ENCODE results near the gene CFAP46.
"Not testable (repeated sequence)": the region's sequence is repeated elsewhere in the genome, so short reads cannot be mapped to it uniquely, and the experiment has no call there.

Gene CFAP46

DNA sequence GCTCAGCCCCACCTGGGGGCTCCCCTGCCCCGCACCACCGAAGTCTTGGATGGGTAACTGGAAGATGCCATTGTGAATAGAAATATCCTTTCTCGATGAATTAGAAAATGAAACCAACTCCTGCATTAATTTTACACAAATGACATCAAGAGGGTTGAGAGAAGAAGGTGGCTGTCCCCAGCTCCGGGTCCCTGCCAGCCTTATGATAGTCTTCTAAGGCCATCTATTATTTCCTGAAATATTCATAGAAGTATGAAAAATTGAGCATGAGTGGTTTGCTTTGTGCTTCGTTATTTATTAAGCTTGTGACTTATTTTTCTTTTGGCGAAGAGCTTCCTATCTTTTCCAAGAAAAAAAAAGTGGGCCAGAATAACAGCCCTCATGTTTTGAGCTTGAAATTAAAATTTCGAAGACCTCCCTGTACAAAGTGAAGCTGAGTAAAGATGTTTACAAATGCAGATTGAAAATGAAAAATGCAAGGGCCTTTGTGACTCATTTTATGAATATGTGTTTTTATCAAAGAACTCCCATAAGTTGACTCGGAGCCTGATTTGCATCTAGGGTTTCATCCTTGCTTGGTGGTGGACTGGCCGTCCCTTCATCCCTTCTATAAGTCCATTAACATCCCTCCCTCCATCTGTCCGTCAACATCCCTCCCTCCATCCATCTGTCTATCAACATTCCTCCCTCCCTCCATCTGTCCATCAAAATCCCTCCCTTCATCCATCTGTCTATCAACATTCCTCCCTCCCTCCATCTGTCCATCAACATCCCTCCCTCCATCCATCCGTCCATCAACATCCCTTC lies 20.5 kb upstream of the CFAP46 start:
- no peak for DNase-seq

DNA sequence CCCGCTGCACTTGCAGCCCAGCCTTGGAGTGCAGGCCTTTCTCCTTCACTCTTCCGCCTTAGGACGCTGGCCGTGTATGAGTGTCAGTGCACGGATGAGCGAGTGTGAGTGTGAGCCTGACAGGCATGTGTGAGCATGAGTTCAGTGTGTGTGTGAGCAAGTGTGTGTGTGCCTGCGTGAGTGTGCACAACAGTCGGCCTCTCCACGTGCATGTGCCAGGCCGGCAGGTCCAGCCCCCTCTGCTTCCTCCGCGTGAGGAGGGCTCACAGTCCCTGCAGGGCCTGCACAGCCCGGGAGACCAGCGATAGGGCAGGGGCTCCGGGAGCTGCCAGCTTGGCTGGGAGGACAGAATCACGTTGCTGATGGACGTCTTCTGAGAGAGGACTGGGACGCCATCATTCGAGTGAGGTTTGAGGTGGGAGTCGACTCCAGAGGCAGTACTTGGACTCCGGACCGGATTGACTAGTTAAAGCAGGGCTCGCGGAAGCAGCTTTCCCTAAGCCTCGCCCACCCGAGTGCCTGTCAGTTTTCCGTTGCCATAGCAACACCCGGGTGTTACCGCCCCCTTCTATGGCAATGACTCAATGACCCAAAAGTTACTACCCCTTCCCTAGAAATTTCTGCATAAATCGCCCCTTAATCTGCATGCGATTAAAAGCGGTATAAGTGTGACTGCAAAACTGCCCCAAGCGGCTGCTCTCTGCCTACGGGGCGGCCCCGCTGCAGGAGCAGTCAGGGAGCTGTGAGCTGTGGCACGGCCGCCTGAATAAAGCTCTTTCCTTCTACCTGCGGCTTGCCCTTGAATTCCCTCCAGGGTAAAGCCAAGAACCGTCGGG lies 19.6 kb upstream of the CFAP46 start:
- DNase-seq, result peak; percentile 28

DNA sequence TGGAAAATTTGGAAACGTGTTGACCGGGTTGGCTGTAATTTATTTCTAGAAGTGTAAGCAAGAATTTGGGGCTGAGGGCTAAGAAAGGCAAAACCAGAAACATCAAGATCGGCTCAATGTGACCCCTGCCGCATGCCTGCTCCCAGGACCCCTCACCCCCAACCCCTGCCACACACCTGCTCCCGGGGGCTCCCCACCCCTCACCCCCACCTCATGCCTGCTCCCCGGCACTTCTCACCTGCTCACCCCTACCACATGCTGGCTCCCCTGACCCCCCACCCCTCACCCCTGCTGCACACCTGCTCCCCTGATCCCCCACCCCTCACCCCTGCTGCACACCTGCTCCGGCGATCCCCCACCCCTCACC lies 19.0 kb upstream of the CFAP46 start:
- DNase-seq, result no peak

DNA sequence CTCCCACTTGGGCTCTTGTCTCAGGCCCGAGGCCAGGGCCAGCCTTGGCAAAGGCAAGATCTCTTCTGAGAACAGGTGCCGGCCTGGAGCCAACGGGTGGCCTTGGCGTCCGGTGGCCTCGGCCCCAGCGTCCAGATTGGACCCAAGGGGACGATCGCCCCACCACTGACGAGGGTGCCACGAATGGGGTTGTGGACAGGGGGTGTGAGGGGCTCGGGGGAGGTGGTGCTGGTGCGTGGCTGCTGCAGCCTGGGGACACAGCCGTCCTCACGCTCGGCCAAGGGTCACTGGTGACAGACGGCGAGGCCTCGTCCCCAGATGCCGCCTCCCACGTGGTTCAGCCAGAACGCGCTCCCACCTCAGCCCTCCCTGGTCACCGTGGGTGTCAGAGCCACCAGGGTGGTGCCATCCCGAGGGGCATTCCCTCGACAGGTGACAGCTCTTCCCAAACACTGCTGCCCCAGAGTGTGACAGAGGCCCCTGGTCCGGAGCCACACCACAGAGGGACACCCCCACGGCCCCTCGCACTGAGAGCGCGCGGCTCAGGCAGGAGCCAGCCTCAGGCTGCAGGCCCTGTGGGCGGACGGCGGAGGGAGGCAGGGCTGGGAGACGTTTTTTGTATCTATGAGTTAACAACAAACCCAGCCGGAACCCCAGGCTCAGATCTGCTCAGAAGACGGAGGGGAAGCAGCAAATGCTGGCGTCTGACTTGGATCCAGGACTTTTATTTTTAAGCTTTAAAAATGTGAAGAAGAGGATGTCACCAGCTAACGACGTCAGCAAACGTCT lies 18.5 kb upstream of the CFAP46 start:
- DNase-seq, result no peak

DNA sequence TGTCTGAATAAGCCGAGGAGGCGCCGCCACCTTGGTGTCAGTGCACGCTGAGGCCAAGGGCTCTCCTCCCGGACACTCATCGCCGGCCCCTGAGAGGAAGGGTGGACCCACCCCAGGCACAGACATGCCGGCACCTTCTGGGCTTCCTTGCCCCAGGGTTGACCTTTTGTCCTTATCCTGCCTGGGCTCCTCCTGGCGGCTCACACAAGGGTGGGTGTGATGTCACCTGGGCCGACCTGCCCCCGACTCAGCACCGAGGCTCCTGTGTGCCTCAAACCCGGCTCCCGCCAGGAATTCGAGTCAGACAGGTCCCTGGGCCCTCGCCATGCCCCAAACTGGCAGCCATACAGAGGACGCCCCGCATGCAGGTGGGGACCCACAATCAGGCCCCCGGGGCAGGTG lies 17.7 kb upstream of the CFAP46 start:
- no peak for DNase-seq

DNA sequence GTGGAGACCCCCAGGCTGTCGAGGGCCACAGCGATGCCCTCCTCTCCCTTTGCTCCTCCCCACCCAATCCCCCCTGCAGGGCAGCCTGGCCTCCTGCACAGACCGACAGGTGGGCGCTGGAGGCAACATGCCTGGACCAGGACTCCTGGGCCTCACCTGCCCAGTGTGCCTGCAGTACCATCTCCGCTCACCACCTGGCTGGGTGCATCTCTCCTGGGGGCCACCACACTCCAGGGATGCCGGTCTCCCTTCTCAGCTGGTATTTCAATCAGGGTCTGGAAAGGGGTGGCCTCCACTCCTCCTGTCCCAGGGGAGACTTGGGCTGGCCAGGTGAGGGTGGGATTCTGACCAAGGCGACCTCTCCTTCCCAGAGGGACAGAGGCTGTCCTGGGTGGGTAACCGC lies 17.2 kb upstream of the CFAP46 start:
- no peak for DNase-seq

DNA sequence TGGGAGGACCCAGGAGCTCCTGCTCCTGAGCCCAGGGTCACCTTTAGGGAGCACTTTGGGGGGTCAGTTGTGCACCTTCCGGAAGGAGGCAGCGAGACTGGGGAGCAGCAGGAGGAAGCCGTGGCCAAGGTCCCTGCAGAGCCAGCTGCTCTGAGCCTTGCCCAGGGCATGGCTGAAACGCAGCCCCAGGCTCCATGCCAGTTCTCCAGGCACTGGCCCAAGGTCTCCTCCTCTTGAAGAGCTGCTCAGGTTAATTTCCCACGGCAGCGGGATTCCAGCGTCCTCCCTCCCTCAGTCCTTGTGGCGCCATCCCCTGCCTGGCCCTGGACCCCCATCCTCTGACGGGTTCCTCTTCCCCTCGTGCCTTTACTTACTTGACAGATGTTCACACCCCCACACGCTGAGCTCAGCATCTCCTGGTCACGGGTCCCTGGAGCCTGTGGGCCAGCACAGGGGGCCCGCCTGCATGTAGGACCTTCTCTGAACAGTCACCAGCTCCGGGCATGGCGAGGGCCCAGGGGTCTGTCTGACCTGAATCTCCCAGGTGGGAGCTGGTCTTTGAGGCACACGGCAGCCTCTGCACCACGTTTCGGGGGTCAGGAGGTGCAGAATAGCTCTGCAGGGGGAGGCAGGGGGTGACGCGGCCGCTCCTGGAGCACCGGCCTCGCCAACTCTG lies 16.7 kb upstream of the CFAP46 start:
- DNase-seq, result no peak

DNA sequence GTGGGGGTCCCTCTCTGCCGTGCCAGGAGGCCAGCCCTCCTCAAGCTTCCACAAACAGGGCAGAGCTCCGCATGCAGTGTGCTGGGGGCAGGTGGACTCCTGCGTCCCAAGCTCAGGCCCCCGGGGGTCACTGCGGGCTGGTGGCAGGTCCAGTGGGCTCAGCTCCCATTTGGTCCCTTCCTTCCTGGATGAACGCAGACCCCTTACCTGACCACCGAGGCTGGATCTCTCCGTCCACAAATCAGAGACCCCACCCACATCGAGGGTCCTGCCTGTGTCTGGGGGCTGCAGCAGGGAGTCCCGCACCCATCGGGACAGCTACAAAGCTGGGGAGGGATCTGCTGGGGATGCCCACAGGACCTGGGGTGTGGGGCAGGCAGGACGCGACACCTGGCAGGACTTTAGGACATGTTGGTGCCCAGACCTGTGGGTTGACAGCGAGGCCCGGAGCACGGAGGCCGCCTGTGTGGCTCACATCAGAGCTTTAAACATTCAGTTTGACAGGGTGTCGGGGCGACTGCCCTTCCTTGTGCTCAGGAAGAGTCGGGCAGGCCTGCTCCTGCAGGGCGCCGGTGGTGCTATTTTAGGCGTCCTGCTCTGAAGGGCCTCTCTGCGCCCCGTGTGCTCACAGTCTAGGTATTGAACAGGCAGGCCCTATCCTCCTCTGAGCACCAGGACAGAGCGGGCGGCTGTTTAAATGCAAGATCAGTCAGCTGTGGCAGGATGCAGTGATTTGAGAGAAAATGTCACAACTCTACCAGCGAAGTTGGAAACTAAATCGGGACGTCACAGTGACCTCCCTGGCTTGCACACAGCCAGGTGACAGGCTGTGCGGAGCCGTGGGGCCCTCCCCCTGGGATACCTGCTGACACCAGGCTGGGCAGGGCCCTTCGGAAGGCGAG lies 15.9 kb upstream of the CFAP46 start:
- DNase-seq, result no peak

DNA sequence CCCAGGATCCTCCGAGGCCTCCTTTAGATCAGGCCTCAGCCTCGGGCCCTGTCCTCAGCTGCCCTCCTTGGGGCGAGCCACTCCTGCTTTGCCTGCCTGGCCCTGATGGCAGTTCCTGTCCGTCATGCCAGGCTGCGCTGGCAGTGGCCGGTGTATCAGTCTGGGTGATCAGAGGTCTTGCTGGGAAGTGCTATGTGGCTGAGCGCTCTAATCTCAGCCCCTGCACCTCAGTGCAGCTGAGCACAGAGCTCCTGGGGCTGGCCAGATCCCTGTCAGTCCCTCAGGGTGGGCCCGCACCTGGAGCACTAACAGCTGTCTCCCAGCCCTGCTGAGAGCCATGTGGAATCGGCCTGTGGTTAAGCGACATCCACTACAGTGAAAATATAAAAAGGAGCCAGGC lies 14.8 kb upstream of the CFAP46 start:
- no peak for DNase-seq

DNA sequence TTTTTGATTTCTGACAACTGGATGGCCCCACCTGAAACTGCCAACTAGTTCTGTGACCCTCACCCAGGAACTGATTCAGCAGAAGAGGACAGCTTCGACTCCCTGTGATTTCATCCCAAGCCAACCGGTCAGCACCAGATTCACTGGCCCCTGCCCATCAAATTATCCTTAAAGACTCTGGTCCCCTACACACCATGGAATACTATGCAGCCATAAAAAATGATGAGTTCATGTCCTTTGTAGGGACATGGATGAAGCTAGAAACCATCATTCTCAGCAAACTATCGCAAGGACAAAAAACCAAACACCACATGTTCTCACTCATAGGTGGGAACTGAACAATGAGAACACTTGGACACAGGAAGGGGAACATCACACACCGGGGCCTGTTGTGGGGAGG lies 13.9 kb upstream of the CFAP46 start:
- not testable (repeated sequence) for DNase-seq

DNA sequence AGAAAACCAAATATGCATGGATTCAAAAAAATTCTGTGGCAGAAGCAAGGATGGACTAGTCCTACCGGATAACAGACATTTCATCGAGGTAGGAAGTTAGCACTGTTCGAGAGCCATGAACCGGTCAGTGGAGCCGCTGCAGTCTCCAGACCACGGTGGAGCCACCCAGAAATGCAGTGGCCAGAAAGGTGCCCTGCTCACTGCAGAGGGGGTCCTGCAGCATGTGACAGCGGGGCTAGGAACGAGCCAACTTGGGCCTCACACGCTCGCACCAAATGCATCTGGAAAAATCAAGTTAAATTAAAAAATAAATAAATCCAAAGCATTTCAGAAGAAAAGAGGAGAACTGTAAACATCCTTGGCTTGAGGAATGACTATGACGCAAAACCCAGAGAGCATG lies 13.1 kb upstream of the CFAP46 start:
- DNase-seq, result no peak

DNA sequence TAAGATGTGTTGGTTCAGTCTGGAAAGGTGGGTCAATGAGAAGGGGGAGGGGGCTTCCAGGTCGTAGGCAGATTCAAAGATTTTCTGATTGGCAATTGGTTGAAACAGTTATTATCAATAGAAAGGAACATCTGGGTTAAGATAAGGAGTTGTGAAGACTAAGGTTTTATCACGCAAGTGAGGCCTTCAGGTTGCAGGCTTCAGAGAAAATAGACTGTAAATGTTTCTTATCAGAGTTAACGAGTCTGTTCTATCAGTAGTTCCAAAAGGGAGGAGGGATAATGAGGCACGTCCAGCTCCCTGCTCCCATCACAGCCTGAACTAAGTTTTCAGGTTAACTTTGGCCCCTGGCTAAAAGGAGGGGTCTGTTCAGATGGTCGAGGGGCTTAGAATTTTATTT lies 11.1 kb upstream of the CFAP46 start:
- DNase-seq, result no peak

DNA sequence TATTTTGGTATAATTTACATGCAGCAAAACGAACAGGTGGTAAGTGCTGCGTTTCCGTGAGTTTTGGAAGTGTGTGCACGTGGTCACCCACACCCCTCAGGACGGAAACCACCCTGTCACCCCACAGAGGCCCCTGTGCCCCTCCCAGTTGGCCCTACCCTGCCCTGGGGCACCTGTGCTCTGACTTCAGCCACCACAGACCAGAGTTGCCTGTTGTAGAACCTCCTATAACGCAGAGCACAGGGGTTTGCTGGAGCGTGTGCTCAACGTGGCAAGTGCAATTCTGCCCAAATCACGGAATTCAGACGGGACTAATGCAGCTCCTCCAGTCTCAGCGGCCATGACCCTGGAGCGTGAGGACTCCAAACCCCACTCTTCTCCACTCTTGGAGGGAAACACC lies 9.6 kb upstream of the CFAP46 start:
- no peak for DNase-seq

DNA sequence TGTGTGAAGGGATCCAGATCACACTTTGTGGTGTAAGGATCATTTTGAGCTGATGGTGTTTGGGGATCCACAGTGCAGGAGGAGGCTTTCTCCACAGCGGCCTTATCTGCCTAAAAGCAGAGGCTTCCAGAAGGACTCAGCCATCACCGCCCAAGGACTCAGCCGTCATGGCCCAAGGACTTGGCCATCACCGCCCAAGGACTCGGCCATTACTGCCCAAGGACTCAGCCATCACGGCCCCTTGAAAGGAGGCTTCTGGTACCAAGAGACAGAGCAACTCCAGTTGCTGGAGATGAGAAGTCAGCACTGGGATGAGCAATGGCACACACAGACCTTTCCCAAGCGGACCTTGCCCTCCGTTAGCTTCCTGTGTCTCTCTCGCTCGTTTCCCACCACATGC lies 6.0 kb upstream of the CFAP46 start:
- DNase-seq, result no peak

DNA sequence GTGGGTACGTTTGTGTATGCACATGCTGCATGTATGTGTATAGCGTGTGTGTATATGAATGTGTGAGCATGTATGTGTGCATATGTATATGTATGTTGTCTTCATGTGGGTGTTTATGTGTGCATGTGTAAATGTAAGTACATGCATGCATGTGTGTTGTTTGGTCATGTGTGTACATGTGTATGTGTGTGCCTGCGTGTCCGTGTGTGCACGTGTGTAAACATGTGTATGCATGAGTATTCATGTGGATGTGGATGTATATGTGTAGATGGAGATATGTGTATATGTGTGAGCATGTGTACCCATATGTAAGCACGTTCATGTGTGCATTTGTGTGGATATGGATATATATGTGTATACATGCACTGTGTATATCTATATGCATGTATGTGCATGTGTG lies 5.5 kb upstream of the CFAP46 start:
- no peak for DNase-seq

DNA sequence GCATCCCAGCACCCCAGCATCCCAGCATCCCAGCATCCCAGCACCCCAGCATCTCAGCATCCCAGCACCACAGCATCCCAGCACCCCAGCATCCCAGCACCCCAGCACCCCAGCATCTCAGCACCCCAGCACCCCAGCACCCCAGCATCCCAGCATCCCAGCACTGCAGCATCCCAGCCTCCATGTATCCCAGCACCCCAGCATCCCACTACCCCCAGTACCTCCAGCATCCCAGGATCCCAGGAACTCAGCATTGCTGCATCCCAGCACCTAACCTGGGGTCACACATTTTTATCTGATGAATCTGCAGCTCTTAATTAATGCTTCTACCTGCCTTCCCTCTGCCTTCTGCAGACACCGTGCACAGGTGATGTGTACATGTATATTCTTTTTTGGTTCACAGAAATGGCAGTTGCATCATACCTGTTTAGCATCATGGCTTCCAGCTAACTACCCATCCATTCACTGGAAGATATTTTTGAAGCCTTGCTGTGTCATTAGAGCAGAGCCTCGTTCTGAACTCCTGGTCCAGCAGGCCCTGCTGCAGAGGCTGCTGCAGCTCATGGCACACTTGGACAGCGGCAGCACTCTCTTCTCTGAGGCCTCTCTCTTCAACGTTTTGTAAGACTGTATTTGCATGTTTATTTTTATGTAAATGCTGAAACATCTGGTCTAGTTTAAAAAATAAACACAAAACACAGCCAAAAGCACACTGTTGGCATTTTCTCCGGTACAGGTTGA lies 4.6 kb upstream of the CFAP46 start:
- DNase-seq, result no peak

DNA sequence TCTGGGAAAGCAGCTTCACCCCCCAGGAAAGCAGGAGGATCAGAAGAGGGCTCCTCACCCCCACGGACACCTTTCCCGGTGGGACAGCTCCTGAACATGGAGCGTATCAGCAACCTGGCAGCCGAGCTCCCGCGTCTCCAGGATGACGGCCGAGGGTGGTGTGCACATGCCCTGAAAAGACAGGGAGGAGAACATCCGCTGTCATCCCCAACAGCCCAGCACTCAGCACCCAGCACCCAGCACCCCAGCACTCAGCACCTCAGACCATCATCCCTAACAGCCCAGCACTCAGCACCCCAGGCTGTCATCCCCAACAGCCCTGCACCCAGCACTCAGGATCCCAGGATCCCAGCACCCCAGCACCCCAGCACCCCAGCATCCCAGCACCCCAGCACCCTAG lies 3.9 kb upstream of the CFAP46 start:
- DNase-seq, result no peak

DNA sequence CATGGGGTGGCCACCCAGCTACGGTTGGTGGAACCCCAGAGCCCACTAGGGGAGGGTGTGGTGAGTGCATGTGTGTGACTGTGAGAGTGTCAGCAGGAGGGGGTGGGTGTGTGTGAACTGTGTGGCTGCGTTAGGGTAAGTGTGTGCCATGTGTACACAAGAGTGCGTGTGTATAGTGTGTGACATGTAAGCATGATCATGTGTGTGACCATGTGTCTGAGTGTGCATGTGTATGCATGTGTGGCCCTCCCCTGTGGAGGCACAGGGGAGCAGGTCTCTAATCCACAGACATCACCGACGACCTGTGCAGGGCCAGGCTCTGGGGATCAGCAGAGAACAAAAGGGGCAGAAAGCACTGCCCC lies 3.5 kb upstream of the CFAP46 start:
- DNase-seq, result no peak

DNA sequence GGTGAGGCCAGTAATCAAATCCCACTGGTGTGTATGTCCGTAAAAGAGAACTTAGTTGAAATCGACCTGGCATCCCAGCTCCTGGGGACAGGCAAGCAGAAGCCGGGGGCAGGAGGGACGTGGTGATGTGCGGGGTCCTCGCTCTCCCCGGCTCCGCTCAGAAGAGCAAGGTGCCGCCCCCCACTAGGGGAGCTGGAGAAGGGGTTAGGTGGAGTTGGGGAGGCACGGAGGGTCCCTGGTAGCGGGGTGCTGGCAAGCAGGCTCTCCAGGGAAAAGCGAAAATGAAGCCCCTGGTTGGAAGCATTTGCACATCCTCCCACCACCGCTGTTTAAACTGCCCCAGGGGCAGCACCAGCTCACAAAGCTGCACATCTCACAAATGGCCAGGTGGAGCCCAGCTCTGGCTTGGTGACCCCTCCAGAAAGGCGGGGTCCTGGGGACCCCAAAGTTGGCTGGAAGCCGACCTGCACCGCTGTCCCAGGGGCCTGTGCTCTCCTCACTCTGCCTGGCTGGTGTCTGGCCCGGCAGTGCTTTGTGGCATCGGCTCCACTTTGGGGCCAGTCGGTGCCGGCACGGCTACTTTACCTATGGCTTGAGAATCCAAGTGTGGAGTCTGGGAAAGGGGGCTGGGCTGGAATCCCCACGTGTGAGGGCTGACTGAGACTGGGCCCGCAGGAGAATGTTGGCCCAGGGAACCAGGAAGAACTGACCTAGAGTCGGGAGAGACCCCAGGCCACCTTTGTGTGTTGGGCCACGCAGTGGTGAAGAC lies 2.9 kb upstream of the CFAP46 start:
- DNase-seq, result no peak

DNA sequence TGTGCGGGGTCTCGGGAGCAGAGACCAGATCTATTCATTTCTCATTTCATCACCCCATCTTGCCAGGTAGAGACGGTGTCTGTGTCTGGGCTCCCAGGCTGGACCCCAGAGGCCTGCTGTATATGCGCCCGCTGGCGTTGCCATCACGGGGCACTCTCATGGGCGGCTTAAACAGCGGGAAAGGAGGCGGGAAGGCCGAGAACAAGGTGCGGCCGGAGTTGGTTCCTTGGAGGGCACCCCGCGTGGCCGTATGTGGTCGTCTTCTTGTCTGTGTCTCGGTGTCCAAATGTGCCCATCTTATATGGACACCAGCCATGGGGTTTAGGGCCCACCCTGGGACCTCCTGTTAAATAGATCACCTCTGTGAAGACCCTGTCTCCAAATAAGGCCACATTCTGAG lies 2.1 kb upstream of the CFAP46 start:
- DNase-seq, result no peak

All from effector CD8-positive, alpha-beta T cell (primary cell).